ENCODE data around the gene LONP1.
A peak's percentile ranks its signal among the peaks of the same experiment; 100 is the strongest.
"Not testable (repeated sequence)": the region's sequence is repeated elsewhere in the genome, so short reads cannot be mapped to it uniquely, and the experiment has no call there.

Gene LONP1

DNA sequence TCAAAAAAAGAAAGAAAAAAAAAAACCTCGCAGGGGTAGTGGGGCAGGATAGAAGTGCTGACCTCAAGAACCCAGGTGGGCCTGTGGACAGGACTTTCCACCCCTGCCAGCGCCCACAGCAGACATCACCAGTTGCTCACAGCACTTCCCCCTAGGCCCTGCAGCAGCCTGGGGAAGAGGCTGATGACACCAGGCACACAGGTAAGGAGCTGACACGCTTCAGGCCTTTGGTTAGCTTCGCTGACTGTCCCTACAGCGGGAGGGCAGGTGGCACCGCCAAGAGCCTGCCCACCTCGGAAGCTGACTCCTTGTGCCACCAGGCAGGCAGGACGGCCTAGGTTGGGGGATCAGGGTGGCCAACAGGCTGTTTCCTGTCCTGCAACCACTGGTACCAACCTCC is 8.9 kb downstream of the LONP1 start:
- no peak for DNase-seq

DNA sequence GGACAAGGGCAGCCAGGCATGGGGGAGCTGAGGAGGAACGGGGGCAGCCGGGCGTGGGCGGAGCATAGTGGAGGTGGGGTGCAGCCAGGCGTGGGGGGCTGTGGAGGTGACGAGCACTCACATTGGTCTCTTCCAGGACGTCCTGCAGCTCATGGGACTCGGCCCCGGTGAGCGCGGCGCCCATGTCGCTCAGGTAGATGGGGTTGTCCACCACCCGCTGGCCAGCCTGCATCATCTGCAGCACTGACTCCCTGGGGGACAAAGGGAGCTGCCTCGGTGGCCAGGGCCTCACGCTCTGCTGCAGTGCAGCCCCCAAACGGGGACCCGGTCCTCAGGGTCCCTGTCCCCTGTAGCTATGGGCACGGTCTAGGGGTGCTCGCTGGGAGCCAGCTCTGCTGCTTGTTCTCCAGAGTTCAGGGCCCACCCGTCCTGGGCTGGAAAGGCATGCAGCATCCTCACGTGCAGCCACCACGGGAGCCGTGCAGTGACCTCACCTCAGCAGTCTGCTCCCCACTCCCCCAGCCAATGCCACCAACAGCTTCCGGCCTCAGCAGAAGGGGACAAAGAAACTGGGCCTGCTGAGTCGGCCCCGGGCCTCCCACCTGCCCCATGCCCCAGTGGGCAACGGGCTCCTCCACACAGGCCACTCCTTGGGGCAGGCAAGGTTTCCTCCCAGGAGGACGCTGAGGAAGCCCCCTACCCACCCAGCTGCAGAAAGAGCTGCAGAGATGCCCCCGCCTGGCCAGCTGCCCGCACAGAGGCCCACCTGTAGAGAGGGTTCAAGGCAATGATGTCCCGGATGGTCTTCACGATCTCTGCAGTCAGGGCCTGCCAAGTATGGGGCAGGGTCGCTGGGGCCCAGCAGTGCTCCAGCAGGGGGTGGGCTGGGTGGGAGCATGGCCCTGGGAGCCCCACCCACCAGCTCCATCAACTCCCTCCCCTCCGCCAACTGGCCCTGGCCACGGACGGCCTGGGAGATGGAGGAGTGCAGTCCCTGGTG is 12.1 kb downstream of the LONP1 start:
- DNase-seq: no peak

DNA sequence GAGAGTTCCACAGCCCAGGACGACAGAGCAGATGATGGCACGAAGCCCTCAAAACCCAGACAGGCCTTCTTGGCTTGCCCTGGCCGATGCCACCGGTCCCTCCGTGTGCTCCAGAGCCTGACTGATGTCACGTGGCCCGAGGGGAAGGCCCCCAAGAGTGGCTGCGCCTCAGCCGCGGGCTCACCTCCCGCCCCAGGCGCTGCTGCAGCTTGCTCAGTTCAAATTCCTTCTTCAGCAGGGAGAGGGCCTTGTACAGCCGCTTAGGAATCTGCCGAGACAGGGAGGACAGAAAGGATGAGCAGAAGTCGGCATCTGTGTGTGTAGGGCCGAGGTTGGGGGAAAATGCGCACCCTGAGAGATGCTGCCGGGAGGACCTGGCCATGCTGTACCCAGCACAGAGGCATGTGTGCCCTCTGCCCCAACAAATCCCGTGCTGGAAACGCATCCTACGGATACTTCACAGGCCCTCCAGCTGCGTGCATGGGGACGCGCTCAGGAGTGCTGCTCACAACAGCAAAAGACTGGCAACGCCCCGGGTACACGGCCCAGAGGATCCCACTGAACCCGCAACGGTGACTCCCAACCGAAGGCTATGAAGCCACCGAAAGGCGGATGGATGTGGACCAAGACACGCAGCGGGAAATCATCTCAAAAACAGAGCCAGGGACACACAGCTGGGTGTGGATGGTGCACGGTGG is 12.9 kb downstream of the LONP1 start:
- DNase-seq: no peak

DNA sequence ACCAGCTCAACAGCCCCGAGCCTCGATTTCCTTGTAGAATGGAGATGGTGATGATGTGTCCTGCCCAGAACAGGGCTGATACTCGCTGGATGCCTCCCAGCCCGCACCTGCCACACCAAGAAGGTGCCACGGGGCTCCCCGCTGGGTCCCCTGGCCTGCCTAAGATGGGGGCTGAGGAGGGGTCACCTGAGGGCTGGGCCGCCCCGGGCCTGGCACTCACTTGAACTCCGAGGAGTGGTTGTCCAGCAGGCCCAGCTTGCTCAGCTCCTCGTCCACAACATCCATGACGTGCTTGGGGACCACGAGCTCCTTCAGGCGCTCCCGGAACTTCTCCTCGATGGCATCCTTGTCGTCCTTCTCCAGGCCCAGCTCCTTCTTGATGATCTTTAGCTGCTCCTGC is 14.4 kb downstream of the LONP1 start:
- DNase-seq: no peak

DNA sequence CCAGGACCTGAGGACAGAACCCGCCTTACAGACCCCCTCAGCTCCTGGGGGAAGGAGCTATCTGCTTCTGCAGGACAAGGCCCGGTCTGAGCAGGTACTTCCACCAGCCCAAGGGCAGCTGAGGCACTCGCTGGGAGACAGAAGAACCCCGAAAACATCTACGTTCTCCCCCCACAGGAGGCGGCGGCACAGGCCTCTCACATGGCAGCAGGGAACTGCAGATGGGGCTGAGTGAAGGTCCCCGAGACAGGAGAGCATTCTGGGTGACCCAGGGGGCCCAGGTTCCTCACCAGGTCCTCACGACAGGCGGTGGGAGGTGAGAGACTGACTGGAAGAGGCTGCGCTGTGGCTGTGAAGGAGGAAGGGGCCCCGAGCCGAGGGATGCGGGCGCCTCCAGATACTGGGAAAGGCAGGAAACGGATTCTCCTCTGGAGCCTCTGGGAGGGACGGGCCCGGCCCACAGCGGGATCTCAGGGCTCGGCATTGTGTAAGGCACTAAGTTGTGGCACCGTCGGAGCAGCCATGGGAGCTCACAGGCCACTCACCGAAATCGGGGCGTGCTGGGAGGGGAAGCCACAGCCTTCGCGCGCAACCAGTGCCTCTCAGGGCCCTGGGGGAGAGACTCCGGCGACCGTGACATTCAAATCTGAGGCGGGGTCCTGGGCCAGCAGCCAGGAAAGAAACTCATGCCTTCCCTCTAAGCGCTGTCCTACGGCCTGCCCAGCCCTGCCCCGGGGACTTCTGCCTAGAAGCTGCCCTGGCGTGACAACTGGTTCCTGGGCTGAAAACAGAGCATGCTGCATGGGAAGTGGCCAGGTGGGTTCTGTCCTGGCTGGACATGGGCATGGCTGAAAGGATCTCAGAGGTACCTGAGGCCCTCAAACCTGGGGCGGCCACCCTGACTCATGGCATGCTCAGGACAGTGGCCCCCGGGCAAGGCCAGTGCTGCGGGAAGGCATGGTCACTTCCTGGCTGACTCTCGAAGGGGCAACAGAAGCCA is 15.8 kb downstream of the LONP1 start:
- DNase-seq: no peak

DNA sequence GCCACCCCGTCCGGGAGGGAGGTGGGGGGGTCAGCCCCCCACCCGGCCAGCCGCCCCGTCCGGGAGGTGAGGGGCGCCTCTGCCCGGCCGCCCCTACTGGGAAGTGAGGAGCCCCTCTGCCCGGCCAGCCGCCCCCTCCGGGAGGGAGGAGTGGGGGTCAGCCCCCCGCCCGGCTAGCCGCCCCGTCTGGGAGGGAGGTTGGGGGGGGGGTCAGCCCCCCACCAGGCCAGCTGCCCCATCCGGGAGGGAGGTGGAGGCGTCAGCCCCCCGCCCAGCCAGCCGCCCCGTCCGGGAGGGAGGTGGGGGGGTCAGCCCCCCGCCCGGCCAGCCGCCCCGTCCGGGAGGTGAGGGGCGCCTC is 17.9 kb downstream of the LONP1 start:
- not testable (repeated sequence) for DNase-seq

DNA sequence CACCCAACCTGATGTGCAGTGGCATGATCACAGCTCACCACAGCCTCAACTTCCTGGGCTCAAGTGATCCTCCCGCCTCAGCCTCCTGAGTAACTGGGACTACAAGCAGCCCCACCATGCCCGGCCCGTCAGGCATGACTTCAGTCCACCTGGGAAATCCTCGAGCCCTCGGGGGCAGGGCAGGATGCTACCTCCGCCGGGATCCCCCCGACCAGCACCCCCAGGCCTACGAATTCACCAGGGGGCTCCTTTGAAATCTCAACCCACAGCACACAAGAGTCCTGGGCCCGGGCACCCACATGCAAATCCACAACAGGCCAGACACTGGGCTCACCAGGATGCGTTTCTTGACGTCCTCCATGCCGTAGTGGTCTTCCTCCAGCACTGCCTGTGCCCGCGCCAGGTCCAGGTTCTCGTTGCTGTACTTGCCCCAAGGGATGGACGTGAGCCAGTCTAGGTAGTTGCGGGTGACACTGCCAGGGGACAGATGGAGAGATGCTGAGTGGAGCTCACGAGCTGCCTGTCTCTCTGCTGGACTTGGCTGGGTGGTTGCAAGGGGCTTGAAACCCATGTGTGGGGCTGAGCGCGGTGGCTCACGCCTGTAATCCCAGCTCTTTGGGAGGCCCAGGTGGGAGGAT is 19.4 kb downstream of the LONP1 start:
- DNase-seq: peak in 1 of 2 experiments; percentile 23

DNA sequence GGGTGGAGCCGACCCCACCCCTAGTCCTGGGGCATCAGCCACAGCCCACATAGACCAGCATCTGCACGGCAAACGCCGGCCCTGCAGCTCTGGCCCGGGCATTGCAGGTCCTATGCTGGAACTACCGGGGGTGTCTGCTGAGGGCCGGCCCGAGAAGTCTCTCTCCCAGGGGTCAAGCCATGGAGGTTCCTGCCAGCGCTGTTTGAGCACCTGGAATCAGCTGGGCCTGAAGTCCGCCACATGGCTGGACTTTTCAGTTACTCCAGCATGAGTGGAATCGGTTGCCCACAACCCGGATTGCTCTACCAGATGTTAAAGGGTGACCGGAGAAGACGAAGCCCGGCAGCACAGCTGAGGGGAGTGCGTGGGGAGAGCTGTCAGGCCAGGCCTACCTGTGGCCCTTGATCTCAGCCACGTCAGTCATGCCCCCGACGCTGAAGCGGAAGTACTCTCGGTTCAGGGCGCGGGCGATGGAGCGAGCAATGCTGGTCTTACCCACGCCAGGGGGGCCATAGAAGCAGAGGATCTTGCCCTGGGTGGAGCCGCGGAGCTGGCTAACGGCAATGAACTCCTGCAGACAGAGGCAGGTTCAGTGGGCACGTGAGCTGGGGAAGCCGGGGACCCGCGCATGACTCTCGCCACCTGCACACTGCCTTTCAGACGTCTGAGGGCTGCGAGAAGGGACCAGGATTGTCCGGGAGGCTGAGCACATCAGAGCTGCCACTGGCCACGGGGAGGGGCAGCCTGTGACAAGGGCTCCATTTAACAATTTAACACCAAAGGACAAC is 21.1 kb downstream of the LONP1 start:
- DNase-seq: no peak

DNA sequence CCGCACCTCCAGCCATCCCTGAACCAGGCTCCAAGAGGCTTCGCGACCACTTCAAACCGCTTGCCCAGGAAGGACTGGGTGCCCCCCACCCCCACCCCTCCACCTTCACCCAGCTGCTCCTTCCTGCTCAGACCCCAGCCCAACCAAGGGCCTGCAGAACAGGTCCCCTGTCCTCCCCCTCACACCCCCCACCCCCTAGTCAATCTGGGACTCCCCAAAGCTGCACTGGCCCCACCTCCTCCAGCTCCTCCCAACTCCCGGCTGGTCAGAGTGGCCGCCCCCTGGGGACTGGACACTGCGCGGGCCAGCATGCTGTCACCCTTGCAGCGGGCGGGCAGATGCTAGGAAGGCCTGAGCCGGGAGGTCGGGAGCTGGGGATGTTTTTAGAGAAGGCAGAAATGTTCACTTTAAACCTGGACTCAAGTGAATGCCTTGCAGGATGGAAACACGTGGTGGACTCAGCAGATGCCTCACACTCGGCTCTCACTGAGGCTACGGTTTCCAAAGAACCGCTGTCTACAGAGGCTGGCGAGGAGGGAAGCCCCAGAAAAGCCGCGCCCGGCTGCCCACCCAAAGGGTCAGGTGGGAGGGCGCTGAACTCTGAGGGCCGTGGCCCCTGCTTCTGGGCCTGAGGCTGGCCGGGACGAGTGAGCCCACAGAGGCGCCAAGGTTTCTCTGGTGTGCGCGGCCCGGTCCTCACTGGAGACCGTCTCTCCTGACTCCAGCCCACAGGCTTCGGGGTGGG is 21.9 kb downstream of the LONP1 start:
- DNase-seq: no peak

DNA sequence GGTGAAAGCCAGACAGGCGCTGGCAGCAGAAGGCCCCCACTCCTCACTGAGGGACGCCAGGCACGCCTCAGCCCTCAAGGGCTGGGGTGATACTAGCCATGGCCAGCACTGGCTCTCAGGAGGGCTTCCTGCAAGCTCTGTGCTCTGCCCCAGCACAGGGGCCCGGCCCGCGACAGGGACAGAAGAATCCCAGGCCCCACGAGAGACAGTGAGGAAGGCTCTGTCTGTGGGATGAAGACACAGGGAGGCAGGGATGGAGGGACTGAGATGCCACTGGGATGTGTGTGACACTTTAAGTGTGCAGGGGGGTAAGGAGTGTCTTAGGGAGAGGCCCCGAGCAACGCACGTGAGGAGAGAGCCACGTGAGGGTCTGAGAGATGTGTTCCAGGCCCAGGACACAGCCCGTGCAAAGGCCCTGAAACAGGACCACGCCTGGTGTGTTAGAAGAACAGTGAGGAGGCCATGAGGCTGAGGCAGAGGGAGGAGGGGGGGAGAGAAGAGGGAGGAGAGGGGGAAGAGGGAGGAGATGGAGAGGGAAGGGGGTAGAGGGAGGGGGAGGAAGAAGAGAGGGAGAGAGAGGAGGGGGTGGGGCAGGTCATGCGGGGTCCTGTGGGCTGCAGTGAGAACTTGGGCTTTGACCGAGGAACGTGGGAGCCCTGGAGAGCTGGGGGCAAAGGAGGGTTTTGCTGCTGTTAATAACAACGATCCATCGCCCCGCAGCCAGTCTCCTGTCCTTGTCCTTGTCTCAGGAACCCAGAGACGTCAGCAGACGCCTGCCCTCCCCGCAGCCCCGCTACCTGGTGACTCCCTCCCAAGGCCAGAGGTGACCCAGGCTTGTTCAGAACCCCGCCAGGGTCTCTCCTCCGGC is 22.7 kb downstream of the LONP1 start:
- DNase-seq: no peak

DNA sequence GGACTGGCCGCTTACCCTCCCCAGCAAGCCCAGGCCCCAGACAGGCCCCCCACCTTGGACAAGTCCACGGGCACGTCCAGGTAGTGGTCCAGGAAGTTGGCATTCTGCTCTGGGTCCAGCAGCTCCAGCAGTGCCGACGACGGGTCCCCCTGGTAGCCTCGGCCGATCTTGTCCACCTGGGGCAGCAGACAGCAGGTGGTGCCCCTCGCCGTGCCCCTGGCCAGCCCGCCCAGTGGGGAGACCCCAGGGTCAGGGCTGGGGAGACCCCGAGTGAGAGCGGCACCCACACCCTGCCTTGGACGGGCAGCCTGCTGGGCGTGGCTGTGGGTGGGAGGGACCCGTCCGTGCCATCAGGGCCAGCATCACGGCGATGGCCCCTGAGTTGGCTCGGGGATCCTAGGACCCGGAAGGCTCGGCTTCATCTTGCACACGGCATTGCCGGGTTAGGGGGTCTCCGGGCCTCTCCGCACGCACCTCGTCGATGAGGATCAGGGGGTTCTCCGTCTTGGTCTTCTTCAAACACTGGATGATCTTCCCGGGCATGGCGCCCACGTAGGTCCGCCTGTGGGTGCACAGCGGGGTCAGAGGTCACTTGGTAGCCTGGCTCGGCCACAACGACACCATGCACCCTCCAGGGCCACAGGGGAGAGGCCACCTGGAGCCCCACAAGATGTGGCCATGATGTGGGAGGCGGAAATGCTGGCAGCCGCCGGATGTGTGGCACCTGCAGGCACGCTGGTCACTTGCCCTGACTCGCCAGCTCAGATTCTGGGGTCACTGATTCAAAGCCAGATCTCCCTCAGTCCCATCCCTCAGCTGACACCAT is 23.5 kb downstream of the LONP1 start:
- no peak for DNase-seq

DNA sequence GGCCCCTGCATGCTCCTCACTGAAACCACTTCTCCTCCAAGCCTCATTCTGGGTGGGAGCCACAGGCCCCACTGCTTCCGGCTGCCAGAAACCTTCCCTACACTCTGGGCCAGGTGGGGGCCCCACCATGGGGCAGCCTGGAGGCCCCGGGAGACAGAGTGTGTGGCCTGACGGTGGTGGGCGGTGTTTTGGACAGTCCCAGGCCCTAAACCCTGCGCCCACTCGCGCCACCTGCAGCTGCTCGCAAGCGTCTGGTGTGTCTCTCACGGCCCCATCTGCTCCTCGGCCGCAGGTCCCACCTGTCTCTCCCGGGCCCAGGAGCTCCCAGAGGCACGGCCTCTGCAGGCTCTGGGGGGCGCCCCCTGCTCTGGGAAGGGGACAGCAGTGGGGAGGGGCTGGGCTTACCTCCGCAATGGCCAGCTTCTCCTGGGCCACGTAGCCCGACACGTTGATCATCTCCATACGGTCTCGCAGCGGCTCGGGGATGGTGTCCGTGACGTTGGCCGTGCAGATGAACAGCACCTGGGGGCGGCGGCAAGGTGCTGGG is 24.2 kb downstream of the LONP1 start:
- DNase-seq: no peak

DNA sequence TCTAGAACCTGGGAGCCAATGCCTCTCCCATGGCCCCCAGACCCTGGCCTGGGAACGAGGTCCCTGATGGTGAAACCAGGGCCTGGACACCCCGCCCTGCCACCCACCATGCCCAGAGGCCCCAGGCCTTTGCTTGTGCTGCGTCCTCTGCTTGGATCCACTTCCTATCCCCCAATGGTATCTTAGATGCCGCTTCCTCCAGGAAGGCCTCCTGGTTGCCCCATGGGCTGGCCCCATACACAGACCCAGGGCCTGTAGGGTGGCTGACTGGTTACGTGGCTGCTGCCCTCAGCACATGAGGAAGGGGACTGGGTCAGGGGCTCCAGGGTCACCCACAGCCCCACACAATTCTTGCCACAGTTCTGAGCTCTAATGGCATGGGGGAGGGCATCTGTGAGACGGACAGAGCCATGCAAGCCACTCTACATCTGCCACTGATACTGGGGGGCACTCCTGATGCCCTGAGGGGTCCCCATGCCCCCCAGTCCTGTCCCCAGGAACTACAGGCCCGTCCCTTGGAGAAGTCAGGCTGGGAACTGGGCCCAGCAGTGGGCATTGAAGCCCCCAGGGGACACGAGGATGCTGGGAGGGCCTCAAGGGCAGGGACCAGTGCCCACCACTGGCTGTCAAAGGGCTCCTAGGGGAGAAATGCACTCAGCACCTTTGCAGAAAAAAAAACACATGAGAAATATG is 24.8 kb downstream of the LONP1 start:
- DNase-seq: no peak

DNA sequence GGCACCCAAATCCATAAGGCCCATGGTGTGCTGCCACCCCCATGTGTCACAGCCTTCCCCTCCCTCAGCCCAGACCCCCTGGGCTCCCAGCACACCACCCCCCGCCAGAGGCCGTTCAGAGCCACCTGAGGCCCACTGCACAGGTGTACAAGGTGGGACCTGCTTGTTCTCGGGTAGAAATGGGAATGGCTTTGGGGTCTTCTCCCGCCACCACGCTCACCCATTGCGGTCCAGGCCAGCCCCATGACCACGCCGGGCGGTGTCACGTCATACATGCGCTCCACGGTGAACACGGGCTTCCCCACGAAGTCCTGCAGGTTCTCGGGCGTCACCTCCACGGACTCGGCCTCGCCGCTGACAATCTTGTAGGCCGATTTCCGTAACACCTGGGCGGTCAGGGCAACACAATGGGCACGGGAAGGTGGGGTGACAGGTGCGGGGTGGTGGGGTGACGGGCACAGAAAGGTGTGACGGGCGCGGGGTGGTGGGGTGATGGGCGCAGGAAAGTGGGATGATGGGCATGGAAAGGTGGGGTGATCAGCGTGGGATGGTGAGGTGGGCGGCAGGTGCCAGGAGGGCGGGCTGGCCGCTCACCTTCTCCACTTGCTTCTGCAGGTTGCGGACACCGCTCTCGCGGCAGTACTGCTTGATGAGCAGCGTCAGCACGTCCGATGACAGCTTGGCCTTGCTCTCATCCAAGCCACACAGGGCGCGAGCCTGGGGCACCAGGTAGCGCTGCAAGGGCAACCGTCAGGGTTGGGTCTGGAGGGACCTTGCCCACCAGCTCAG is 25.6 kb downstream of the LONP1 start:
- DNase-seq: no peak

DNA sequence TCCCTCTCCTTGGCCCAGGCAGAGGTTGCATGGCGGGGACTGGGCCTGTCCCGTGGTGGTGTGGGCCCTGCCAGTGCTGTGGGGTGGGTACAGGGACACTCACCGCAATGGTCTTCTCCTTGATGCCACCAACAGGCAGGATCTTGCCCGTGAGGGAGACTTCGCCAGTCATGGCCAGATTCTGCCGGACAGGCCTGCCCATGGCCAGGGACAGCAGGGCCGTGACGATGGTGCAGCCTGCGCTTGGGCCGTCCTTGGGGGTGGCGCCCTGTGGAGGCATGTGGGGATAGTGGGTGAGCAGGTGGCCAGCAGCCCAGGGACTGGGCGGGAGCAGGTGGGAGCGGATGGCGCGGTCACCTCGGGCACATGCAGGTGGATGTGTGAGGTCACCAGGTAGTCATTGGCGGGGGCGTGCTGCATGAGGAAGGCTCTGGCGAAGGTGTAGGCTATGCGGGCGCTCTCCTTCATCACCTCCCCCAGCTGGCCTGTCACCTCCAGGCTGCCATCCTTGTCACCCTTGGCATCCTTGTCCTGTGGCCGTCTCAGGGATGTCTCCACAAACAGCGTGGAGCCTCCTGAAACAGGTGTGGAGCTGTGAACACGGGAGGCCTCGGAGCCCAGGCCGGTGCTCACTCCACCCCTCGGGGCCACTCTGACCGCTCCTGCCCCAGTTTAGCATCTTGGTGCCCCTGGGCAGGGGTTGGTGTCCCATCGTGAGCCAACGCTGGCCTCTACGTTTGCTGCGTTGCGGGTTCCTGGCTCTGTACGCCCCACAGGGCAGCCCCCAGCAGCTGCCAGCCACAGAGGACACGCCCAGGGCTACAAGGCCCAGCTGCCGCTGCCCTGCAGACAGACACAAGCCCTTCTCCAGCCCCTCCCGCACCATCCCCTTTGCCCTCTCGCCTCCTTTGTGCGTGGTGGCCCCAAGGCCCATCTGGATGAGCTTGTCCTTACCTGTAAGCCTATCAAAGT is 26.5 kb downstream of the LONP1 start:
- DNase-seq: peak; percentile 47 to 53

DNA sequence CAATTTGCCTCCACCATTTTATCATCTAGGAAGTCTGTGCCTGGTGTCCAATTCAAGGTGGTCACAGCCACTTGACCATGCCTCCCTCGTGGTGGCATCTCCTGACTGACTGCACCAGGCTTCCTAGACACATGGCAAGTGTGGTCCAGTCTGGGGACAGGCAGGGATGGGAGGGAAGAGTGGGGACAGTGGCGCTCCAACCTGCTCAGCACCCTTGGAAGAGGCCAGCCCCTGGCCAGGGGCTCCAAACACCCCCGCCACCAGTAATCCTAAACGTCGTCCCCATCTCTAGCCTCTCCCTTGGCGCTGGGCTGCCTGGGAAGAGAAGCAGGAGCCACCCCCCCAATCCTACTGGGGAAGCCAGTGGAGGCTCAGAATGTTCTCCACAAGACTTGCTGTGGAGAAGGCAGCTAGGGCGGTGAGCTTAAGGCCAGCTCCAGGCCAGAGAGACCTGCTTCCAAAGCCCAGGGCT is 27.2 kb downstream of the LONP1 start:
- peak; percentile 58 to 59 for DNase-seq
